Superior temporal gyrus (tissue), 1 donor: ENCODE measurements around the gene KCNN2.

Experiments
- DNase-seq: peaks from one replicate; pipeline ENCODE4 v3.0.0-alpha.2; 2016; ENCODE audit errors: extremely low spot score

Gene KCNN2

DNA sequence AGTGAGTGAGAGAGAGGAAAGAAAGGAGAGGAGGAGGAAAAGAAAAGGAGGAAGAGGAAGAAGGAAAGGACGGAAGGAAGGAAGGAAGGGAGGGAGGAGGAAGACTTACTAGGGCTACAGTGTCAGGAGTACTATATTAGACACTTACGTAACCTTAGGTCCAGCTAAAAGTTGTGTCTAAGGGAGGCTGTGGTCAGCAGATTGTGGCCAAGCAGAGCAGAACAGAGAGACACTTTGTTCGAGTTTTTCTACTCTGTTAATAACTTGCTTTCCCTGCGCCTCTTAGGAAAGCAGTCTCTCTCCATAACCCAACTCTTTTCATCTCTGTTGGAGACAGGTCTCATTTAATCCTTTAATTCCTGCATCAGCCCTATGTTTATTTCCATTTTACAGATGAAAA lies 138.9 kb downstream of the KCNN2 start:
- DNase-seq, result no peak

GRCh38 chr5:114504560-114504959 lies 142.7 kb downstream of the KCNN2 start:
- DNase-seq, result no peak

- no peak for DNase-seq
Measured at GRCh38 chr5:114524221-114524620, 162.4 kb downstream of the KCNN2 start.

DNA sequence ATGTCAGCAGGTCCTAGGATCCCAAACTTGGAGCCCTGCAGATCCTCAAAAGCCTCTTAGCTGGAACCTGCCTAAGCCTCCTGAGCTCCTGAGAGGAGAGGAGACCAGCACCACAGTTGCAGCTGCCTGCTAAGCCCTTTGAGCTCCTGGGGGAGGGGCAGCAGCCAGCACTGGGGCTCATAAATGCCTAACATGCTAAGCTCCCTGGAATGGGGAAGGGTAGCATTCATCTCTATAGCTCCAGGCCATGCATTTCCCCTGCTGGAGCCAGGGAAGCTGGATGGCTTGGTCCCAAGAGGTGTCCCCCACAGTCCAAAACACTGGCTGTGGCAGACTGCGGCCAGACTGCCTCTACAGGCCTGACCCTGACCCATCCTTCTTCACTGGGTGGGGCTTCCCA lies 182.7 kb downstream of the KCNN2 start:
- DNase-seq, result no peak
